Activated T-cell treated with anti-CD3 and anti-CD28 coated beads, Interleukin-2, amount 50 U/mL, for 4 hours (primary cell): Measurements from ENCODE around the gene GALR3. TPM values are rescaled to one million over a fixed set of nuclear protein-coding genes. Genes with fewer than 3 reads are reported as not detected.
A peak's percentile ranks its signal among the peaks of the same experiment; 100 is the strongest.
"Not testable (repeated sequence)": the region's sequence is repeated elsewhere in the genome, so short reads cannot be mapped to it uniquely, and the experiment has no call there.

ENCODE experiments used
- ATAC-seq, 2 donors: fragments of 200-7000 bp; cut with Tn5 transposase; one replicate each; pipeline ENCODE4 v1.10.0; 2021
- DNase-seq: peaks from one replicate; pipeline ENCODE4 v3.0.0-alpha.2; 2020
- H3K27me3 Mint-ChIP-seq: one replicate; pipeline ENCODE4 v1.8.0; 2021; ENCODE audit warnings: low read depth, mixed read lengths
- H3K36me3 Mint-ChIP-seq: one replicate; pipeline ENCODE4 v1.8.0; 2022; ENCODE audit warnings: mixed read lengths; ENCODE audit not compliant: insufficient read depth
- H3K4me1 Mint-ChIP-seq: one replicate; pipeline ENCODE4 v1.8.0; 2021; ENCODE audit warnings: low read depth, mixed read lengths
- H3K4me3 Mint-ChIP-seq: one replicate; pipeline ENCODE4 v1.8.0; 2021; ENCODE audit warnings: mild to moderate bottlenecking, moderate library complexity, mixed read lengths
- H3K9me3 Mint-ChIP-seq: one replicate; pipeline ENCODE4 v1.8.0; 2021; ENCODE audit warnings: mixed read lengths
- total RNA-seq, 3 donors: library from RNA; stranded (reverse); gene quantifications; one replicate each; pipeline ENCODE4 v1.2.1, GENCODE V29; 2021

GALR3 gene
- total RNA-seq, 3 donors from 2014 or later: not detected

DNA sequence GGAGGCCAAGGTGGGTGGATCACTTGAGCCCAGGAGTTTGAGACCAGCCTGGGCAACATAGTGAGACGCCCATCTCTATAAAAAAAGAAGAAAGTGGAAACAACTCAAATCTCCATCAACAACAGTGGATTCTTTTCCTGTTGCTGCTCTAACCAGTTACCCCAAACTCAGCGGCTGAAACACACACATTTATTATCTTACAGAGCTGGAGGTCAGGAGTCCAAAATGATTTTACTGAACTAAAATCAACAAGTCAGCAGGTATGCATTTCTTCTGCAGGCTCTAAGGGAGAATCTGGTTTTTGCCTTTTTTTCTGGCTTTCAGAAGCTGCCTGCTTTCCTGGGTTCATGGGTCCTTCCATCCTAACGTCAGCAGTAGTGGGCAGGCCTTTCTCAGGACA lies 27.1 kb upstream of the GALR3 start:
- peaks cover 3% of the 10 kb centered on the region for H3K27me3 Mint-ChIP-seq
- no peaks in the 10 kb centered on the region for H3K9me3 Mint-ChIP-seq
- no peak overlapping the region for H3K4me3 Mint-ChIP-seq
- no peaks in the 10 kb centered on the region for H3K36me3 Mint-ChIP-seq
- no peaks in the 10 kb centered on the region for H3K4me1 Mint-ChIP-seq
- DNase-seq (no peak), ATAC-seq (no peak)

DNA sequence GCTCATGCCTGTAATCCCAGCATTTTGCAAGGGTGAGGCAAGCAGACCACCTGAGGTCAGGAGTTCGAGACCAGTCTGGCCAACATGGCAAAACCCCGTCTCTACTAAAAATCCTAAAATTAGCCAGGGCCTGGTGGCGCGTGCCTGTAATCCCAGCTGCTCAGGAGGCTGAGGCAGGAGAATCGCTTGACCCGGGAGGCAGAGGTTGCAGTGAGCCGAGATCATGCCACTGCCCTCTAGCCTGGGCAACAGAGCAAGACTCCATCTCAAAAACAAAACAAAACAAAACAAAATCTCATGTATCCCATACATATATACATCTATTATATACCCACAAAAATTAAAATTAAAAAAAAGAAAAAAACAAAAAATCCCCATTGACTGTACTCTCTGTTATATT lies 25.9 kb upstream of the GALR3 start:
- ATAC-seq, H3K9me3 Mint-ChIP-seq: not testable (repeated sequence)

DNA sequence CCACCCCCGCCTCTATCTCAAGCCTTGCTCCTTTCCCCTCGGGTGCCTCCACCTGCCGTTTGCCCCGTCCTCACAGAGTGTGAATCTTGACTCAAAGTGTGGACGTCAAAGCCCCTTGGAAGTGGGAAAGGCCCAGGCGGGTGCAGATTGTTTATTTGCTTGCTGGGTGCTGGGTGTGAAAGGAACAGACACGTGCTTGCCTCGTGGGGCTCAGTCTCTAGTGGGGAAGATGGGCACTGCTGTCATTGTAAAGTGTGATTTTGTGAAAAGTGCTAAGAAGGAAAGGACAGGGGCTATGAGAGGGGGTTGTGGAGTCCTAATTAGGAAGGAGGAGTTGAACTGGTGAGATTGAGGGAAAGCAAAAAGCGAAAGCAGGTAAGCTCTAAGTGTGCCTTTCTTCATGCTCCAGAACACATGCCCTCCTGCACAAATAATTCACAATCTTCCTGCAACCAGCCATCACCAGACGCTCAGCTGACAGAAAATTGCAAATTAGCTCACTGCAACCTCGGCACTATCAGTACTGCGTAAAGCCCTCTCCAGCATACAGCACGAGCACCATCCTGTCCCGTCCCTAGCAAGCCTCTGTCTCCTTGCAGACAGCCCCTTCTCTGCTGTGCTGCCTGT lies 25.2 kb upstream of the GALR3 start:
- Mint-ChIP-seq H3K36me3 (no peaks in the 10 kb centered on the region), H3K4me1 (peaks cover 7% of the 10 kb centered on the region), H3K27me3 (peaks cover 11% of the 10 kb centered on the region), H3K9me3 (no peaks in the 10 kb centered on the region), H3K4me3 (no peak overlapping the region)
- no peak for ATAC-seq
- DNase-seq: no peak

More for the DNA sequence above, 25.9 kb upstream of the GALR3 start:
- DNase-seq, H3K36me3 Mint-ChIP-seq, H3K27me3 Mint-ChIP-seq, H3K4me3 Mint-ChIP-seq, H3K4me1 Mint-ChIP-seq: not testable (repeated sequence)

DNA sequence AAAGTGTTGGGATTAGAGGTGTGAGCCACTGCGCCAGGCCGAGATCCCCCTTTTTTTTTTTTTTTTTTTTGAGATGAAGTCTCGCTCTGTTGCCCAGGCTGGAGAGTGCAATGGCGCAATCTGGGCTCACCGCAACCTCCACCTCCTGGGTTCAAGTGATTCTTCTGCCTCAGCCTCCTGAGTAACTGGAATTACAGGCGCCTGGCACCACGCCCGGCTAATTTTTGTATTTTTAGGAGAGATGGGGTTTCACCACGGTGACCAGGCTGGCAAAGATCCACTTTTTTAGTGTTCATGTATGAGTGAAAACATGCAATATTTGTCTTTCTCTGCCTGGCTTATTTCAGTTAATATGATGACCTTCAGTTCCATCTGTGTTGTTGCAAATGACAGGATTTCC lies 23.2 kb upstream of the GALR3 start:
- peaks cover 19% of the 10 kb centered on the region for H3K27me3 Mint-ChIP-seq
- not testable (repeated sequence) for H3K4me3 Mint-ChIP-seq, H3K9me3 Mint-ChIP-seq, DNase-seq, H3K36me3 Mint-ChIP-seq, ATAC-seq
- H3K4me1 Mint-ChIP-seq: peaks cover 13% of the 10 kb centered on the region

DNA sequence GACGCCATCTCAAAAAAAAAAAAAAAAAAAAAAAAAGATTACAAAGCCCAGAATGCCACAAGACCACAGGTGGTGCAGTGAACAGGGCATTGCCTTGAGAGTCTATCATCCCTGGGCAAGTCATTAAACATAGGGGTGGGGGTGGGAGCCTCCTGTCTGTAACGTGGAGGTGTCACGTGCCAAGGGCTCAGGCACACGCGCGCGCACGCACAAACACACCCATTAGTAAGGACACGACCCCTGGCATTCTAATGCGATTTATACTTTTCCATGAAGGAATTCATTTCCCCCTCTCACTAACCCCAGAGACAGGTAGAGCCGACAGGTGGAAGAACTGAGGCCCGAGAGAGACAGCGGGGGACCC lies 21.3 kb upstream of the GALR3 start:
- peaks cover 35% of the 10 kb centered on the region for H3K27me3 Mint-ChIP-seq
- no peak for DNase-seq
- peaks cover 28% of the 10 kb centered on the region for H3K4me1 Mint-ChIP-seq
- no peak for ATAC-seq
- H3K36me3 Mint-ChIP-seq: no peaks in the 10 kb centered on the region
- peak overlapping the region; percentile 59 for H3K4me3 Mint-ChIP-seq
- no peaks in the 10 kb centered on the region for H3K9me3 Mint-ChIP-seq

DNA sequence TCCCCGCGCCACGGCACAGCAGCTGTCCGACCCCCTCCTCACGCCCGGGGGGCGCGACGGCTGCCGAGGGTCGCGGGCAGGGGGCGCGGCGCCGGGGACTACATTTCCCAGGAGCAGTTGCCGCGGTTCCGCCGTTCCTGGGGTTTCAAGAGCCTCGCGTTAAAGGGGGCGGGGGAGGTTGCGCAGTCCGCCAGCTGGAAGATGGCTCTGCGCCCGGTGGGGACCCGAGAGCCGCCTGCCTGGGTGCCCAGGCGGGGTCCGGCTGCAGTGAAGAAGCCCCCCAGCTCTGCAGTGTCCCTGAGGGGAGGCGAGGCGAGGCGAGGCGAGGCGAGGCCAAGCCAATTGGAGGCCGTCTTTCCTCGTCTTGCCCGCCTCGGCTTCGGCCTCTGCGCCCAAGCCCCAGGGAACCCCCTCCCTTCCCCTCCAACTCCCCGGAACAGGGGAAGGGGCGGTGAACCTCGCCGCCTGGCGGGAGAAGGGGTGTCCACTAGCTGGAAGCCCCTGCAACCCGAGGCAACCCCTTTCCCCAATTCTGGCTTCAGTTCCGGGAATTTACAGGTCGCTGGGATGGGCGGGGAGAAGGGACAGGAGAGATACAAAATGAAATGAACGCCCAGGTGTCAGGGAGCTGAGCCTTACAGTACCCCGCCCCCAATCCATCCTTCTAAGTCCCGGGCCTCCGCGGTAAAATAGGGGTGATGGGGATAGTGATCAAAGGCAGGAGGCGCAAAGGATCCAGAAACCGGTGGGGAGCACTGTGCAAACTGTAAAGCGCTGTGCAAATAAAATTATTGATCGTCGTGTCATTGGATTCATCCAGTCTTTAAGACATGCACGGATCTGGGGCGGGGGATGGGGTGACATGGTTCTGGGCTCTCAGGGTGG lies 20.6 kb upstream of the GALR3 start:
- Mint-ChIP-seq H3K9me3 (no peaks in the 10 kb centered on the region), H3K27me3 (peaks cover 40% of the 10 kb centered on the region), H3K4me1 (peaks cover 33% of the 10 kb centered on the region), H3K36me3 (no peaks in the 10 kb centered on the region), H3K4me3 (peak overlapping the region; percentile 64)
- DNase-seq: no peak
- peak; percentile 36 to 41 for ATAC-seq

DNA sequence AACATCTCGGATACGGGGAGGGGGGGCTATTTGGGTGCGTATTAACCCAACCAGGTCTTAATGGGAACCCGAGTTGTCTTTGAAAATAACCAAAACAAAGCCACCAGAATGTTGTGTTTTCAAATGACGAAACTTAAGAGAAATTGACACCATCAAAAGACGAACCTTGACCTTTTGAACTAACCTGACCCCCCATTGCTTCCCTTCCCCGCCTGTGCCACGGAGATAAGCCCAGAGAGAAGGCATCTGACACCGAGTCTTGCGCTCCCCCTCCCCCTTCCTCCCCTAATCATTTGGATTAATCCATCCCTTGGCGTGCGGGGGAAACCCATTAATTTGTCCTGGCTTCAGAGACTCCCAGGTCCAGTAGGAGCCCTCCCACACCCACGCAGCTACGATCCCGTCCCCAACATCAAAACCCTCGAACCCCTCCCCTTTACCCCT lies 20.0 kb upstream of the GALR3 start:
- H3K4me3 Mint-ChIP-seq: peak overlapping the region; percentile 64
- no peaks in the 10 kb centered on the region for H3K36me3 Mint-ChIP-seq
- no peak for DNase-seq
- no peaks in the 10 kb centered on the region for H3K9me3 Mint-ChIP-seq
- ATAC-seq: no peak
- peaks cover 35% of the 10 kb centered on the region for H3K4me1 Mint-ChIP-seq
- peaks cover 42% of the 10 kb centered on the region for H3K27me3 Mint-ChIP-seq

DNA sequence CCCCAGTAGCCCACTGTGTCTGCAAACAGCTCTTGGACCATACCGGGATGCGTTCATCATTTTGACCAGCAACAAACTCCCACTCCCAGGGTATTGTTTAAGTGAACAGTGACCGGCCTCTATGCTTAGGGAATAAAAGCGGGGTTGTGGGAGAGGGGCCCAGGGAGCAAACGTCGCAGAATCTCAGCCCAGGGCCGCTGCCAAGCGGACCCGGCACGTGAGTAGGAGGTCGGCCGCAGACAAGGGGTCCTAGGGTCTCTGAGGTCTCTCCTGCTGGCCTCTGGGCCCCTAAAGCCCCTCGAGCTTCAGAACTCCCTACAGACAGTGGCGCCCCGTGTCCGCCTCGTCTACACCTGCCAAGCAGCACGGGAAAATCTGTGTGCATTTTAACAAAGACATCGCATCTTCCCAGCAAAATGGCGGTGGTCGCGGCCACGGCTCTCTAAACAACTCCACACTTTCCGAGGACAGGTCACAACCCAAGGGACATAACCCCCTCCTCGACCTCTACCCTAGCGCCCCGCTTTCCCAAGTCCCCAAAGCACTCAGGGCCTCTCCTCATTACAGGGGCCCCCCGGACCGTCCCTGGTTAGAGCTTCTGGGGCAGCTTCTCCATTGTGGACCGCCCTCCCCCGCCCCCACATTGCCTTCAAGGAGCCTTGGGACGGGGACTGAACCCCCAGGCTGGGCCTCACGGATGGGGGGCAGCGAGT lies 19.4 kb upstream of the GALR3 start:
- ATAC-seq: no peak
- H3K4me1 Mint-ChIP-seq: peaks cover 39% of the 10 kb centered on the region
- no peaks in the 10 kb centered on the region for H3K36me3 Mint-ChIP-seq
- peaks cover 43% of the 10 kb centered on the region for H3K27me3 Mint-ChIP-seq
- no peaks in the 10 kb centered on the region for H3K9me3 Mint-ChIP-seq
- H3K4me3 Mint-ChIP-seq: peak overlapping the region; percentile 57
- no peak for DNase-seq

DNA sequence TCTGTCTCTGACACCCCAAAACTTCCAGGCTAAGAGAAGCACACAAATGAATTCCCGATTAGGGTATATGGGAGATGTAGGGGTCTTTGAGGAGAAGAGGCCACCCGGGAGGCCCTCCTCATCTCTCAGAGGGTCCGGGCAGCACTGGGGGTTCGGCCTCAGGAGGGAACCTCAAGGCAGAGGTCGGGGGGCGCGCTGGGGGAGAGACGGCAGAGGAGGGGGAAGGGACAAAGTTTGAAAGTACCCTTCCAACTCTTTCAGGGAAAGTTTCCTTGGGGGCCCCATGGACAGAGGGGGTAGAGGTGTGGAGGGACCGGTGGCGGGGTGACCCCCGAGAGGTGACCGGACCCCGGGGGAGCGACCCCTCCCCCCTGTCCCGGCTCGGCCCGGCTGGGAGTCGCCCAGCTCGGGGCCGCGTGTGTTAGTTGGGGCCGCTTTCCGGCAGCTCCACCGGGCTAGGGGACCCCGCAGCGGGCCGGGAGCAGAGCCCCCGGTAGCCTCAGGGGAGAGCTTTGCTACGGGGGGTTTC lies 18.8 kb upstream of the GALR3 start:
- Mint-ChIP-seq H3K27me3 (peaks cover 47% of the 10 kb centered on the region), H3K9me3 (no peaks in the 10 kb centered on the region), H3K36me3 (no peaks in the 10 kb centered on the region), H3K4me1 (peaks cover 39% of the 10 kb centered on the region), H3K4me3 (peak overlapping the region; percentile 57)
- ATAC-seq (no peak), DNase-seq (no peak)

DNA sequence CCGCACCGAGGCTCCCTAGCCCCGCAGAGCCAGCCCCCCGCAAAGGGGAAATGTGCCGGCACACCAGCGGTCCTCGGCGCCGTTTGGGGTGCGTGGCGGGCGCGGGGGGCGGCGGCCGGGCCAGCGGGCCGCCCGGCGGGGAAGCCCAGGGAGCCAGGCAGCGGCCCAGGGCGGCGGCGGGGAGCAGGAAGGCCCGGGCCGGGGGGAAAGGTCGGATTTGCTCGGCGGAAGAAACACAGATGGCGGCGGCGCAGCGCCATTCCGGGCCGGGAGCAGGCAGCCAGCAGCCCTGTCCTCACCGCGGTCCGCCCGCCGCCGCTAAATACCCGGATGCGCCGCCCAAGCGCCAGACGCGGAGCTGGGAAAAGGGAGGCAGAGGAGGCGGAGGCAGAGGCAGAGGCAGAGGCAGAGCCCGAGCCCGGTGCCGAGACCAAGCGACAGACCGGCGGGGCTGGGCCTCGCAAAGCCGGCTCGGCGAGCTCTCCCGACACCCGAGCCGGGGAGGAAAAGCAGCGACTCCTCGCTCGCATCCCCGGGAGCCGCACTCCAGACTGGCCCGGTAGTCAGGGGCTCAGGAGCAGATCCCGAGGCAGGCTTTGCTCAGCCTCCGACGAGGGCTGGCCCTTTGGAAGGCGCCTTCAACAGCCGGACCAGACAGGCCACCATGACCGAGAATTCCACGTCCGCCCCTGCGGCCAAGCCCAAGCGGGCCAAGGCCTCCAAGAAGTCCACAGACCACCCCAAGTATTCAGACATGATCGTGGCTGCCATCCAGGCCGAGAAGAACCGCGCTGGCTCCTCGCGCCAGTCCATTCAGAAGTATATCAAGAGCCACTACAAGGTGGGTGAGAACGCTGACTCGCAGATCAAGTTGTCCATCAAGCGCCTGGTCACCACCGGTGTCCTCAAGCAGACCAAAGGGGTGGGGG lies 18.0 kb upstream of the GALR3 start:
- Mint-ChIP-seq H3K4me1 (peaks cover 39% of the 10 kb centered on the region), H3K27me3 (peaks cover 53% of the 10 kb centered on the region), H3K36me3 (no peaks in the 10 kb centered on the region), H3K9me3 (no peaks in the 10 kb centered on the region), H3K4me3 (peak overlapping the region; percentile 72)
- peak; percentile 58 for DNase-seq
- ATAC-seq: peak; percentile 20 to 26

DNA sequence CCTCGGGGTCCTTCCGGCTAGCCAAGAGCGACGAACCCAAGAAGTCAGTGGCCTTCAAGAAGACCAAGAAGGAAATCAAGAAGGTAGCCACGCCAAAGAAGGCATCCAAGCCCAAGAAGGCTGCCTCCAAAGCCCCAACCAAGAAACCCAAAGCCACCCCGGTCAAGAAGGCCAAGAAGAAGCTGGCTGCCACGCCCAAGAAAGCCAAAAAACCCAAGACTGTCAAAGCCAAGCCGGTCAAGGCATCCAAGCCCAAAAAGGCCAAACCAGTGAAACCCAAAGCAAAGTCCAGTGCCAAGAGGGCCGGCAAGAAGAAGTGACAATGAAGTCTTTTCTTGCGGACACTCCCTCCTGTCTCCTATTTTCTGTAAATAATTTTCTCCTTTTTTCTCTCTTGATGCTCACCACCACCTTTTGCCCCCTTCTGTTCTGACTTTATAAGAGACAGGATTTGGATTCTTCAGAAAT lies 17.3 kb upstream of the GALR3 start:
- DNase-seq: no peak
- Mint-ChIP-seq H3K4me1 (peaks cover 39% of the 10 kb centered on the region), H3K4me3 (peak overlapping the region; percentile 72), H3K27me3 (peaks cover 51% of the 10 kb centered on the region), H3K9me3 (no peaks in the 10 kb centered on the region), H3K36me3 (no peaks in the 10 kb centered on the region)
- no peak for ATAC-seq

DNA sequence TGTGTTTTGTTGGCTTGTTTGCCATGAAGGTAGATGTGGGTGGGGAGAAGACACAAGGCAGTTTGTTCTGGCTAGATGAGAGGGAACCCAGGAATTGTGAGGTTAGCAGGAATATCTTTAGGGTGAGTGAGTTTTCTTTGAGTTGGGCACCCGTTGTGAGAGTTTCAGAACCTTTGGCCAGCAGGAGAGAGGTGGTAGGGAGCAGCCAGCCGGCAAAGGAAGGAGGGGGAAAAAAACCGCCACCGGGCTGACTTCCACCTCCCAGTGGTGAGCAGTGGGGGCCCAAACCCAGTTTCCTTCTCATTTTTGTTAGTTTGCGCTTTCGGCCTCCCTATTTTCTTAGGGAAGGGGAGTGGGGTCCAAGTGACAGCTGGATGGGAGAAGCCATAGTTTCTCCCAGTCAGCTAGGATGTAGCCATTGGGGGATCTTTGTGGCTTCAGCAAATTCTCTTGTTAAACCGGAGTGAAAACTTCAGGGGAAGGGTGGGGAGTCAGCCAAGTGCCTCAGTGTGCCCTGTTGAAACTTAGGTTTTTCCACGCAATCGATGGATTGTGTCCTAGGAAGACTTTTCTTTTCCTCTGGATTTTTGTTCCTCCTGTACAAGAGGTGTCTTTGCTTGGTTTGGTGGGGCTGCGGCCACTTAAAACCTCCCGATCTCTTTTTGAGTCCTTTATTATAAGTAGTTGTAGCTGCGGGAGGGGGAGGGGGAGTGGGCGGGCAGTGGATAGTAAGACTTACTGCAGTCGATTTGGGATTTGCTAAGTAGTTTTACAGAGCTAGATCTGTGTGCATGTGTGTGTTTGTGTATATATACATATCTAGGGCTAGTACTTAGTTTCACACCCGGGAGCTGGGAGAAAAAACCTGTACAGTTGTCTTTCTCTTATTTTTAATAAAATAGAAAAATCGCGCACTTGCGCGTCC lies 16.5 kb upstream of the GALR3 start:
- Mint-ChIP-seq H3K36me3 (no peaks in the 10 kb centered on the region), H3K27me3 (peaks cover 51% of the 10 kb centered on the region), H3K4me1 (peaks cover 39% of the 10 kb centered on the region), H3K9me3 (no peaks in the 10 kb centered on the region), H3K4me3 (peak overlapping the region; percentile 73)
- ATAC-seq (no peak), DNase-seq (no peak)
